Measurements from ENCODE around the gene CD101.
A peak's percentile ranks its signal among the peaks of the same experiment; 100 is the strongest.

CD101 gene

DNA sequence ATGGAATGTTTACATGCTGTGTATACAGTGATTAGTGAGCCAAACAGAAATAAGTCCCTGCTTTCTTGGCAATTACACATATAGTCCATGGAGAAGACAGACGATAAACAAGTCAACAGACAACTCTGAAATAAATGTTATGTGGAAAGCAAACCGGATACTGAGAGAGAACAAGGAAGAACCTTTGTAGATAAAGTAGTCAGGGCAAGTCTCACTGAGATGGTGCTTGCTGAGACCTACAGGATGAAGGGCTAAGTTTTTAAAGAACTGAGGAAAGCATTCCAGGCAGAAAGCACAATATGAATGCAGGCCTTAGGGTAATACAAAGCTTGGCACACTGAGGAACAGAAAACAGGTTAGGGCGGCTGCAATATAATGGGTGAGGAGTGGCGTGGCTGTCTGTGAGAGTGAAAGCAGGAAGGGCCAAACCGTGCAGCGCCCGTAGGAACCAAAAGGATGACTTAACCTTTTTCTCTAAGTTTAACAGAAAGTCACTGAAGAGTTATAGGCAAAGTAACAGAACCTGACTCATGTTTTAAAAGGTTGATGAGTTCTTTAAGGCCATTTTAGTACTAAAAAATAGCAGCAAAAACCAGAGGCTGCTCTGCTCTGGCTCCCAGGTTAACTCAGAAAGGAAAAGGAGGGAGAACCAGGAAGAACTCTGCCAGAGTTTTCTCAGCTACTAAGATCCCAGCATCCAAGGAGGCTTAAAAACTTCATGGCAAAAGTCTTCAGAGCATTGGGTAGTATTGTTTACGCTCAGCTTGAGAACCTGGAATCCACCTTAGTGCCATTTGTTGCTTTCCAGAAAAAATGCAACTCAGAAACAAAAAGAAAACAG is 49.9 kb downstream of the CD101 start:
- no peak for DNase-seq (ENCODE audit: low read depth)

DNA sequence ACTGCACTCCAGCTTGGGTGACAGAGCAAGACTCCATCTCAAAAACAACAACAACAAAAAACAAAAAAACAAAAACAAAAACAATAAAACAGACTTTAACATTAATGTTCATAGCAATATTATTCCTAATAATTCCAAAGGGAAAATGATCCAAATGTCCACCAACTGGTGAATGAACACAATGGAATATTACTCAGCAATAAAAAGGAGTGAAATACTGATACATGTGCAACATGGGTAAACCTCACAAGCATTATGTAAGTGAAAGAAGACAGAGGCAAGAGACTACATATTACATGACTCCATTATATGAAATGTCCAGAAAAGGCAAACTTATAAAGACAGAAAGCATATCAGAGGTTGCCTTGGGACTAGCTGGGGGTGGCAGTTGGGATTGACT is 52.5 kb downstream of the CD101 start:
- DNase-seq (ENCODE audit: low read depth) = no peak

DNA sequence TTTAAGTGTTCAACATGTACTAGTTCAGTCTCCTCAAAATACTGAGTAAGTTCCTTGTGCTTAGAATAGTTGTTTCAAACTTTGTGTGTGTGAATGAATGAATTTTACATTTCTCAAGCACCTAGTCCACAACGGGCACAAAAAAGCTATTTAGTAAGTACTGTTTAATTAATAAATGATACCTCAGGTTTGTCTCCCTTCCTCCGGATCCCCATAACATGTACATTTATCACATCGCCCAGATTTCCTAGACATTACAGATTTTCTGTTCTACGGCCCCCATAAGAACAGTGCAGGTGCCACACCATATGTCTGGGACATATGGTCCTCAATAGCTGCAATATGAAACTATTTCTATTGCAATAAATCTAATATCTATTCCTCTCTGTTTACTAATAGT is 57.2 kb downstream of the CD101 start:
- no peak for DNase-seq (ENCODE audit: low read depth)

DNA sequence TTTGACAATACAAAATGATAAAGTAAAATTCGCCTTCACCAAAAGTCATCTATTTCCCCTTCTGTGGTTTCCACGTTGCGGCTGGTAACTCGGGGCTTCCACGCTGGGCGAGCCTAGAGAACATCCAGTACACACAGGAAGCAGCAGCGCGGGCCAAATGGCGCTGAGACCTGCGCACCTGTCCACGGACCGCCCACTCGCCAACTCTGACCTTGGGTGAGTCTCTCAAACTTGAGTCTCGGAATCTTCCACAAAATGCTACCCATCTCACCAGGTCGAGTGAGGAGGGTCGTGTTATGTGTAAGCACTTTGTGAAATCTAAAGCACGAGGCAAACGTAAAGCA is 57.7 kb downstream of the CD101 start:
- DNase-seq (ENCODE audit: low read depth) = peak; percentile 38

DNA sequence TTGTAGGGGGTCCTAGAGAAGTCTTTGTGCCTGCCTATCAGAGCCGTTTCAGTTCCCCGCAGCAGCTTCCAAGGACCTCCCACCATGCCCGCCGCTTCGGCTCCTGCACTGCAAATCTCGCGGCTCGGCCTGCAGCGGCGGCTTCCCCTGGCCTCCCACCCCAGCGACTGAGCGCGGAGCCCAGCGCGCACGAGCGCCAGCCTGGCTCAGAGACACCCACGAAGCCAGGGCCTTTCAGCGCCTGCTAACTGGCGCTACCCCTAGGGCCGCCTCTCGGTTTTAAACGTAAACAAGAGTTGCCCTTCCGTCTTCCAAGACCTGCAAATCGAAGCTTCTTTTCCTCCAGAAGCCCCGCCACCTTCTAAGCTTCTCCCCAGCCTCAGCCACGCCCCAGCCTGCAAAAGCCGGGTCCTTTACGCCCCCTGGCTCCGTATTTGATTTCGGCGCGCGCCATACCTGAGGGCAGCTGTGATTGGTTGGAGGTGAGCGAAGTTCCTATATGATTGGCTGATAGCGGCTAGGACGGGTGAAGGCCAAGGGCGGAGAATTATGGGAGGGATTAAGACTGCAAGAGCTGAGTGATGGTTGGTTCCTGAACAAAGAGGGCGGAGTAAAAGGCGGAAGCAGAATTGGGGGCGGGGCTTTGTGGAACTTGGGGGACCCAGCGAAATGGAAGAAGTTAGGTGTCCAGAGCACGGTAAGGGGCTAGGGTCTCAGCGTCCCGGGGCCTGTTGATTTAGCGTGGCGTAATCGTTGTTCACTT is 58.3 kb downstream of the CD101 start, which contains the start of gene TTF2:
TSS of gene TTF2 (plus strand) at position 649 of the 763 bp plus-strand sequence. CDS start at position 670, 21 bp downstream.
- peak; percentile 100 for DNase-seq (ENCODE audit: low read depth)

DNA sequence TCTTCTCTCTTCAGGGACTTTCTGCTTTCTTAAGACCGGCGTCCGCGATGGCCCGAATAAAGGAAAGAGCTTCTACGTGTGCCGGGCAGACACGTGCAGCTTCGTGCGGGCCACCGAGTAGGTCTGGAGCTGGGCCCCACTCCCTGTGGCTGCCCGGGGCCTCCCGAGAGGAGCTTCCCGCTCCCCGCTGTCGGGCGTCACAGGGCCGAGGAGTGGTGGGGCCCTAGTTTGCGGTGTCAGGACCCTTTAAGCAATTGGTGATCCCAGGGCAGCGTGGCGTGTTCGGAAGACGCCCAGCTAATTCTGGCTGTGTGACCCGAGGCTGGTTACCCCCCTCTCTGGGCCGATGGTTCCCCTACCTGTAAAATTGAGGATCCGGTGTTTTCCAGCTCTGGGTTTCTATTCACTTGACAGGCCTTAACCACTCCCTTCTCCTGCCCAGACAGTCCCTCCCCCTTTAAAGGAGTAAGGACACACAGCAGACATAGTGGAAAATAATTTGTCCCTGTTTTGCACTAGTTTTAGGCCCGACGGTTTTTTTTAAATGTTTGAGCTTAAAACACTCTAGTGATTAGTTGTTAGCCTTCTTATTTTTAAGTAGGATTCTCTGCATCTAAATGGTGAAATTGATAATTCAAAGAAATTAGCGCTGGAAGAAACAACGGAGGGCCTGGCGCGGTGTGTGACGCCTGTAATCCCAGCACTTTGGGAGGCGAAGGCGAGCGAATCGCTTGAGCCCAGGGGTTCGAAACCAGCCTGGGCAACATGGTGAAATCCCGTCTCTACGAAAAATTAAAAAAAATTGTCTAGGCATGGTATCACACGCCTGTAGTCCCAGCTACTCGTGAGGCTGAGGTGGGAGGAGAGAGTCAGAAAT is 59.1 kb downstream of the CD101 start:
- peak; percentile 63 for DNase-seq (ENCODE audit: low read depth)

DNA sequence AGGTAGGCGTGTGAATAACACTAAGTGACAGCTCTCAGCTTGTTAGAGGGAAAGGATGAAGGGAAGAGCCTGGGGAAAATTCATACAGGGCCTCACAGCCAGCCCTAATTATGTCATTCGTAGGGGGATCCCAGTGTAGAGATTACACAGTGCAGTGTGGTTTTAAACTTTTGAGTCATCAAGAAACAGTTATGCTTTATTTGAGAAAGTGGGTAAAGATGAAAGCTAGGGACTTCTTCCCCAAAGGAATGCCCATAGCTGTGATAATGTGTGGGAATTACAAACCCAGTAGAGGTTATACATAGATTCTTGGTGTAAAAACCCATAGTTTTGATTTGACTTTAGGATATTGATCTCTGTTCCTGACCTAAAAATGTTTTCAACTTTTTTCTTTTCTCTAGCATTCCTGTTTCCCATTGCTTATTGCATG is 60.4 kb downstream of the CD101 start:
- peak; percentile 78 for DNase-seq (ENCODE audit: low read depth)

DNA sequence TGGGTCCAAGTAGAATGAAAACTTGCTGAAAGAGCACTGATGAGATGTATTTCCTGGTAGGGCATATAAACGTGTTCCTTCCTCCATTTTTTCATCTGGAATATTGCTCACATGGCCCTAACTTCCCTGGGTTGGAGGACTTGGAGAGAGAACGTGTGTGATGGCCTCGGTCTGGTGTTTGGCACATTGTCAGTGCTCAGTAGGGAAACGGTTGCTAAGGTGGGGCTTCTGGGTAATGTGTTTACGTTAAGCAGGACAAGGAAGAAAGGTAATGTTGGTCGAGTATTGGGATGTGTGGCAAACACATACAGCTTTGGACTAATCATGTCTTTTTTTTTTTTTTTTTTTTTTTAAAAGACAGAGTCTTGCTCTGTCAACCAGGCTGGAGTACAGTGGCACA is 64.8 kb downstream of the CD101 start:
- DNase-seq (ENCODE audit: low read depth) = no peak

DNA sequence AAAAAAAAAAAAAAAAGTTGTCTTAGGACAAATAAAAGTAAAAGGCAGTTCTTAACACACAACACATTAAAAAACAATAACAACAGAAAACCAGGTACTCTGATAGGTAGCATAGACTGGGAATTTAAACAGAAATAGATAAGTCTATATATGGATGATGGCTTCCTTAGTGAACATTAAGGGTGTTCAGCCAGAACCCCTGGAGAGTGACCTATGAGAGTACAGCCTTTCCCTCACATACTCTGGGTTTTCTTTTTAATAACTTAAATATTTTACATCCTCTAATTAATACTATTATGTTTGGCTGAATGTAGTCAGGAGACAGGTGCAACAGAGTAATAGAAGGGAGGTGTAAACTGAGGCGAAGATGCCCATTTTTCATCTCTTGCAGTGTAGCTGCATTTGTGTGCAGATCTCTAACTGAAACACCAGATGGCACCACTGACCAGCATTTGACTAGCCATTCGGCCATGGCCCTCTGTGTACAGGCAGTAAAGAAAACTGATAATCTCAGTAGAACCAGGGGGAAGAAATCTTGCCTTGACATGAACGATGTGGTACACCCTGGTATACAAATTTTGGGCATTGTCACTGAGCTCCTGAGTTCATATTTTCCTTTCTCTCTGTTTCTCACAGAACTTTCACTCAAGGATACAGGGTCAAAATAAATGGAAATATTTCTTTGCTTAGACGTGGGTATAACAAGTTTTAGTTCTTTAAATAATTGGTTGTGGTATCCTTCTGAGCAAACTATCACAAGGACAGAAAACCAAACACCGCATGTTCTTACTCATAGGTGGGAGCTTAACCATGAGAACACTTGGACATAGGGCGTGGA is 66.2 kb downstream of the CD101 start:
- DNase-seq (ENCODE audit: low read depth) = peak; percentile 70

DNA sequence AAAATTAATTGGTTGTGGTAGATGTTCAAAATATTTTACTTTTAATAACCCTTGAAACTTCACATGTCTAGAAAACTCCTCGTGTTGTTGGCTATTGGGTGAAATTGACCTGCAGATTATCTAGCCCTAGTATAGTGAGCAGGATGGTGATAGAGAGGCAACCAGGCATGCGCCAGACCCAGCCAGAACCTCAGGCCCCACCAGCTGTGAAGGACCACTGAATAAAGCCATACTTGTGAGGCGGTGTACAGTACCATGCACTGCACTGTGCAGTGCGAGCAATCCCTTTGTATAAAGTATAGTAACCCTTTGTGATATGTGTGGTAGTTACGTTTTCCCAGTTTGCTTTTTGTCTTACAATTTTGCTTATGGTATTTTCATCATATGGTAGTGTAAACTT is 67.0 kb downstream of the CD101 start:
- no peak for DNase-seq (ENCODE audit: low read depth)

DNA sequence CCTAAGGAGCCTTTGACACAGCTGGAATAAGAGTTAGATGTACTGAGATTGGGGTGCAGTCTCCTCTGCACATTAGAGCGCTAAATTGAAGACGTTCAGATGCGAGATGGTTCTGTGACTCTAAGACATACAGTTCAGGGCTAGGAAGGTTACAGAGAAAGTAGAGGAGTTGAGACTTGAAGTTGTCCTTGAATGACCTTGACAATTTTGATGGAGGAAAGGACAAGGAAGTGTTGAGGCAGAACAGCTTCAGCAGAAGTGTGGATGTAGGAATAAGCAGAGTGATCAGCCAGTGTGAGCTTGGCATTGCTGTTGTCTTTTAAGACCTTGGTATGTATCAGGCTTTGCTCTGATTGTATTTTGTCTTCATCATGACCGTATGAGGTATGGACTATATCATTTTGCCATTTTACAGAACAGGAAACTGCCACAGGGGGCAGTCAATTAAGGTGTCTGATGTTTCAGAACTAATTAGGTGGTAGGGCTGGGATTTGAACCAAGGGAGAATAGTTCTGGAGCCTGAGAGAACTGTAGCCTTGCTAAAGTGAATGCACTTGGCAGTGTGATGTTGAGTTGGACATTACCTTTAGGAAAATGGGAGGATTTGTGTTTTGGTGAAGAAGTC is 67.8 kb downstream of the CD101 start:
- DNase-seq (ENCODE audit: low read depth) = no peak

DNA sequence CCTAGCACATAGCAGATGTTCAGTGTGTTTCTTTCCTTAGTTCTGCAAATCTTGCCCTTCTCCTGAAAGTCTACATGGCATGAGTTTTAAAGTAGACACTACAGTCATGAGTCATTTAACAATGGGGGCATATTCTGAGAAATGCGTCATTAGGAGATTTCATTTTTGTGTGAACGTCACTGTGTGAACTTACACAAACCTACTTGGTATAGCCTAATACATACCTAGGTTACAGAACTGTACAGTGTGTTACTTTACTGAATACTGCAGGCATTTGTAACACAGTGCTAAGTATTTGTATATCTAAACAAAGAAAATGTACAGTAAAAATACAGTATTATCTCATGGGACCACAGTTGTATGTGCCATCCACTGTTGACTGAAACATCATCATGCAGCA is 68.6 kb downstream of the CD101 start:
- peak; percentile 21 for DNase-seq (ENCODE audit: low read depth)

DNA sequence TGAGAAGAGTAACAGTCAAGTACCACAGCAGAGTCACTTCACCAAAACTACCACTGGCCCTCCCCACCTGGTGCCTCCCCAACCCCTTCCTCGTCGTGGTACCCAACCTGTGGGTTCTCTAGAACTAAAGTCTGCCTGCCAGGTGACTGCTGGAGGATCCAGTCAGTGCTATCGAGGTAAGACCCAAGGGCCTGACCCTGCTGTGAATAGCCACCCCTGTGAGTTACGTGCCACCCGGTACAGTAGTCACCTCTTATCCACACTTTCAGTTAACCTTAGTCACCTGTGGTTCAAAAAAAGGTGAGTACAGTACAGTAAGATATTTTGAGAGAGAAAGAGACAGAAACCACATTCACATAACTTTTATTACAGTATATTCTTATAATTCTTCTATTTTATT is 75.1 kb downstream of the CD101 start:
- no peak for DNase-seq (ENCODE audit: low read depth)

DNA sequence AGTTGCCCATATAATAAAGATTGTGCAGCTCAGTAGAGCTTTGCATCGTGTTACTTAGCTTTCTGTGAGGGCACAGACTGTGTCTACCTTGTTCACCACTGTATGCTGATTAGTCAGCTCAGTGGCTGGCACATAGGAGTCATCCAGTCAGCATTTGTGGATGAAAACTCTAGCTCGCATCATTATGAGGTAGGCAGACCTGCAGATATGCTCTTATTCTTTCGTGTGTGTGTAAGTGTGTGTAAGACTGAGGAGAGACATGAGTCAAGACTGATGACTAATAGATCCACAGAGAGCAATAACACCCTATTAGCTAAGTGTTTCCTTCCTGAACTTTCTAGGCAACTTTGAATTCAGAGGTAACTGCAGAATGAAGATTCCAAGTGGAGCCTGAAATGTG is 75.7 kb downstream of the CD101 start:
- peak; percentile 96 for DNase-seq (ENCODE audit: low read depth)

DNA sequence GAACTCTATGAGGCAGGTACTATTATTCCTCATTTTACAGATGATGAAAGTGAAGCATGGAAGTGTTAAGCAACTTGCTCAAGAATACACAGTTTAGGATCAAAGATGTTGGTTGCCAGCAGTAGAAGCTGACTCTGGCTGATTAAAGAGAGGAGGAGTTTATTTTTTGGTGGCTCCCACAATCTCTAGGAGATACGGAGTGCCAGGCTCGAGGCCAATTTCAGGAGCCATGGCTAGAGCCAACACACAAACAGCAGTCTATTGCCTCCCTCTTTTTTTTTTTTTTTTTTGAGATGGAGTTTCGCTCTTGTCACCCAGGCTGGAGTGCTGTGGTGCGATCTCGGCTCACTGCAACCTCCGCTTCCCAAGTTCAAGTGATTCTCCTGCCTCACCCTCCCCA is 78.2 kb downstream of the CD101 start:
- DNase-seq (ENCODE audit: low read depth) = no peak

DNA sequence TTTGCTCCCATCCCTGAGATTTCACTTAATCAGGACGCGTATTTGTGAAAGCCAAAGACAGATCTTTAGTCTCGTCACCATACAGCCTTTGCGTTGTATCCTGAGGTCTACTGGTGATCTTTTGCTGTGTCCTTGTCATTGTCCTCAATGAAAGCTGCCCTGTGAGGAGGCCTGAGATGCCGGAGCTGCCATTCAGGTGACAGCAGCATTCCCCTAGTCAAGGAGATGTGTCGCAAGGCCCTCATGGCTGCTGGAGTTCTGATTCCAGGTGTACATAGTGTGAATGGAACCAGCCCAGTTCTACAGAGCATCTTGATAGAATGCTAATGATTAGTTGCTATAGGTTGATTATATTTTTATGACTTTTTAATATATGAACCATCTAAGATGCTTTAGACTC is 82.7 kb downstream of the CD101 start:
- no peak for DNase-seq (ENCODE audit: low read depth)
